OCI-M1 (cell line): ENCODE measurements around the gene FOXJ3.
A peak's percentile ranks its signal among the peaks of the same experiment; 100 is the strongest.

ENCODE experiments used
- DNase-seq: peaks from one replicate; lab custom pipeline; 2025; lab: John Stamatoyannopoulos, UW

Gene FOXJ3

DNA sequence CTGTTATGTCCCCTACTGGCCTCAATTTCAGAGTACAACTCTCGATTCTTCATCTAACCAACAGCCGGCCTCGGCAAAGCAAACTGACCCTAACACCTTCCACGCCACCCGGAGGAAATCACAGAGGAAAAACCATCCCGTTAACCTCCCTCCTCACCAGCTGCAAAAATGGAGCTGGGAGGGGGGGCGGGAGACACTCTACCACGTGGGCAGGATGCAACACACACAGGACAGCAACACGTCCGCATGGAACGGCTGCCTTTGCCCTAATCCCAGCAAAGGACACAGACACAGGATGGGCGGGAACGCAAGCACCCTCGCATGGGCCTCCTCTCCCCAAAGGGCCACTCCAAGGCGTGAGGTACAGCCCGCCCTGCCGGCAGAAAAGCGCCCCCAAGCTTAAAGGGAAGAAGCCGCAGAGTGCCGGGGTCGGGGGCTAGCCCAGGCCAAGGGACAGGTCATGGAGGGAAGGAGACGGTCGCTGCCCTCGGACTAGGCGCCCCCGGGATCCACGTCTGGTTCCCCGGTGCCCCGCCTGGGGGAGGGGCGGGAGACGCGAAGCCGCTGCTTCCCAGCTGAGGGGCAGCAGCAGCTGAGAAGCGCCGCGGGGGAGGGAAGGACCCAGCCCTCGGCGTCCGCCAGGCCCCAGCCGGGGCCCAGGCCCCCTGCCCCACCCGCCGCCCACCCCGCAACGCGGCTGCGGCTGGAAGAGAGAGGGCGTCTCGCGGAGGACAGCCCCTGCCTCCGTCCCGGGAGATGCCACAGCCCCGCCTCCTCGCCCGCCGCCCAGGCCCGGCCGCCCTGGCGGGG is 590 bp downstream of the FOXJ3 start:
- peak; percentile 61 for DNase-seq

DNA sequence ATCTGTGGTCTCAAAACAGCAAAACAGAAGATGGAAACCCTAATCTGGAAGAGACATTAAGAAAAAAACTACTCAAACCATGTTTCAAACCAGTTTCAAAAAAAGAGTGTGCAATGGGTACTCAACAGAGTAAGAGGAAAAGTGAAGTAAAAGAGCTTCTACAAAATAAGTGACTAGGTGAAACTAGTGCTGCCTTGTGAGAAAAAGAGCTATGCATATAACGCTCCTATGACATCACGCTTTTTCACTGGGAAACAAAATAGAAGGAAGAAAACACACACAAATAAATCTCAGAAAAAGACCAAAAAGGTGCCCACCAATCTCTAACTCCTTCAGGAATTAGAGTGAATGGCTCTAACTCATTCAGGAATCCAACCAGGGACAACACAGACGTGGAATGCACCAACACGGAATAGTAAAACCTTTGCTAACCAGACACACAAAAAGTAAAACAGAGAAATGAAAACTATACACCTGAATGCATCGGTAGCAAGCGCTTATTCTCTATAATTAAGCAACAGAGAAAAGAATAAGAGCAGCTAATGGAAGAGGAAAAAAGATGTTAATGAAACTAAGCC is 1.3 kb downstream of the FOXJ3 start:
- peak; percentile 45 for DNase-seq

DNA sequence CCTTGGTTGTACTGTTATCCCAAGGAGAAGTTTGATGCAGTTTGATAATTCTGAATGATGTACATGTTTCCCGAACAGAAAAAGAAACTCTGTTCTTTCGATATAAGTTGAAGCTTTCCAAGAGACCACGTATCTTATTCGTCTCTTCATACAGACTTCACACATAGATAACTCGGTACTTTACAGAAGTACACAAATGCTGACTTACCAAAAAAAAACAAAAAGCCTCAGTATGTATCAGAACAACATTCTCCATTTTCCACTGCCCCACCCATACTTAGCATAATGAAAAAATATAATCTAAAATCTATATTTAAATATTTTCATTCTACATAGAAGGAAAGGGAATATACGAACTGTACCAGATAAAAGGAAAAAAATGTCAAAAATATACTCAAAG is 2.2 kb downstream of the FOXJ3 start:
- peak; percentile 41 for DNase-seq

DNA sequence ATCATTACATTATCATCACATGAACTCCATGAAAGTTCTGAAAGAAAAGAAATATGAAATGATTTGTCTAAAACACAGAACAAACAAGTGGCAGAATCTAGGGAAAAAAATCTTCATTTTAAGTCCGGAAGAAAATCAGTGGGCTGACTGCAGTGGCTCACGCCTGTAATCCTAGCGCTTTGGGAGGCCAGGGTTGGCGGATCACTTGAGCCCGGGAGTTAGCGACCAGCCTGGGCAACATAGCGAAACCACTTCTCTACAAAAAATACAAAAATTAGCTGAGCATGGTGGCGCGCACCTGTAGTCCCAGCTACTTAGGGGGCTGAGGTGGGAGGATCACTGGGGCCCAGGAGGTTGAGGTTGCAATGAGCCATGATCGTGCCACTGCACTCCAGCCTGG is 4.8 kb downstream of the FOXJ3 start:
- no peak for DNase-seq

DNA sequence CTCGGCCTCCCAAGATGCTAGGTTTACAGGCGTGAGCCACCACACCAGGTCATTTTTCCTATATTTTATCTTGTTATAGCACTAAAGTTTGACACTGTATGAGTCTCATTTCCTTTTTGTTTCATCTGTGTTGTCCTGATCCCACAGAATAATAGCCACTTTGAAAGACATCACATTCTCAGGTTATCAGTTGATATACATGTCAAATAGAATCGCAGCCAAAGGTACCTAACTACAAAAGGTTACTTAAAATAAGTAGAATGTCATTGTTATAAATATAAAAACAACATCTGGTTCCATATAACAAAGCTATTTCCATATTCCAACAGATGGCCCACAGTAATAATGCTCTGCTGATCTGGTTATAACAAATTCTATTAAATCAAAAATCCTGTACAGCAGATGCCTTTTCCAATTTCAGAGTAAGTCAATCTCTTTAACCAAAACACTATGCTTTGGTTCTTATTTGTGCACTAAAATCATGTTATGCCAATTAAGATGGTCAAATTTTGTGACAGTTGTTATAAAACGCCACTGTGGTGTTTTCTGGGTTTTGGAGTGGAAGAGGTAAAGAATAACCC is 6.0 kb downstream of the FOXJ3 start:
- no peak for DNase-seq

DNA sequence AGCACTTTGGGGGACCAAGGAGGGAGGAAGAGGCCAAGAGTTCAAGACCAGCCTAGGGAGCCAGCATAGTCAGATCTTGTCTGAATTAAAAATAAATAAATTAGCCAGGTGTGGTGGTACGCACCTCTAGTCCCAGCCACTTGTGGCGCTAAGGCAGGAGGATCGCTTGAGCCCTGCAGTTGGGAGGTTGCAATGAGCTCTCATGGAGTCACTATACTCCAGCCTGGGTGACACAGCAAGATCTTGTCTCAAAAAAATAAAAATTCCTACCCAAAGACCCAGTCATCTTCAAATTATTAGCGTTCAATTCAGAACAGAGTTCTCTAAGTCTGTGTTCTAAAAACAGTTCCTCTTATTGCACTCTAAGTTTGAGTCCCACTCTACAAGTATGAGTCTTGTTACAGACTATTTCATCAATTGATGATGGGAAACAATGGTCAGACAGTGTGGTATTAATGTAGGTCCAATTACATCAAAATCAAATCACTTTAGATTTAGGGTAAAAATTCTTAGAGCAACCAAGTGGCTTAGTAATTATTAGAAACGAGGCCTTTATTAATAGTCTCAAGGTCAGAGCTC is 6.9 kb downstream of the FOXJ3 start:
- no peak for DNase-seq

DNA sequence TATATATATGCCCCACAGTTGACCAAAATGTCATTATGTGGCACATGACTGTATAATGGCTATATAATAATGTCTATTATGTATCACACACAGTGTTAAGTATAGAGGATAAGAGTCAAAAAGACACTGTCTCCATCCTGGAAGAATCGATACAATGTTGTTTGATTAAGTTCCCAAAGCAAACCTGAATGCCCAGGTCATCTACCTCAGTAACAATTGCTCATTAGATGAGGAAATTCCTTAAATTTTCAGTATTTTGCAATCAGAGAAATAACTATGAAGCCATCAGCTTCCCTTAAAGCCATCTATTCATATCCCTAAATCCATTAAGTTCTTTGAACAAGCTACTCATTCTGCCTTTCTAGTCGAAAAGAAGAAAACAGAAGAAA is 10.0 kb downstream of the FOXJ3 start:
- DNase-seq, result no peak

DNA sequence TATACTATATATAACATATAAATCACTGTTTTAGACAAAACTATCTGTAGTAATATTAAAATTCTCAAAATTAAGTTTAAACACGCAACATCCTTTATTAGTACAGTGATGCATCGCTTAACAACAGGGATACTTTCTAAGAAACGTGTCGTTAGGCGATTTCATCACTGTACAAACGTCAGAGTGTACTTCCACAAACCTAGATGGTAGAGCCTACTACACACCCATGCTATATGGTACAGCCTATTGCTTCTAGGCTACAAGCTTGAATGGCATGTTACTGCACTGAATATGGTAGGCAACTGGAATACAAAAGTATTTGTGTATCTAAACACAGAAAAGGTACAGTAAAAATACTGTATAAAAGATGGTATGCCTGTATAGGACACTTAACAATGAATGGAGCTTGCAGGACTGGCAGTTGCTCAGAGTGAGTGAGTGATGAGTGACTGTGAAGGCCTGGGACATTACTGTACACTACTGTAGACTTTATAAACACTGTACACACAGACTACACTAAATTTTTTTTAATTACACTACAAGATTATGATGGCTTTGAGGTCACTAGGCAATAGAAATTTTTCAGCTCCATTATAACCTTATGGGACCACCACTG is 10.5 kb downstream of the FOXJ3 start:
- DNase-seq, result no peak

DNA sequence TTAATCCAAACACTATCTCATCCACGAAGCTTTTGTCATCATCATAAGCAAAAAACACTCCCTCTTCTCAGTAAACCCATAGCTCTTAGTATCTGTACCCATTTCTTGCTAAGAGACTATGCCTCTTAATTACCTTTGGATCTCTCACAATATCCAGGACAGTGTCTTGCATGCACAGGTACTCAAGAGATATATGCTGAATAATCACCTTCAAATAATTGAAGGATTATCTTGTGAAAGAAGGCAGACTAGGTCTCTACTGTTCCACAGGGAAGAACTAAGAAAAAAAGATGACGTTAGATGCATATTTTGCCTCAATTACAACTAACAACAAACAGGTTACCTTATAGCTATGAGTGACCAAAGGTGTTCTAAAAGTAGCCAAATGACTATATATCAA is 11.5 kb downstream of the FOXJ3 start:
- DNase-seq, result peak; percentile 56

DNA sequence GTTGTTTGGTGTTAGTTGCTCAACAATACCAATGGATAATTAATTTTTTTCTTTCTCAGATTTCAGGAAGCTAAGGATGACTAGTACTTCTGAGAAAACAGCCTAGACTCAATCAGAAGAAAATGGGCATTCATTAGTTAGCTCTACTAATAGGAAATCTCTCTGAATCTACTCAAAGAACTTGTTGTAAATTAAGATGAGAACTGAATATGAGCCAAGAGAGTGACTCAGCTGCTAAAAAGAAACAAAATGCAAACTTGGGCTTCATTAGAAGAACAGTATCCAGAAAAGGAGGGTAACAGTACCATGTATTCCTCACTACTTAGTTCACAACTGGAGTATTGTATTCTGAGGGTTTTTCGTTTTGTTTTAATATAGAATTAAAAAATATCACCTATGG is 12.5 kb downstream of the FOXJ3 start:
- DNase-seq, result peak; percentile 14

DNA sequence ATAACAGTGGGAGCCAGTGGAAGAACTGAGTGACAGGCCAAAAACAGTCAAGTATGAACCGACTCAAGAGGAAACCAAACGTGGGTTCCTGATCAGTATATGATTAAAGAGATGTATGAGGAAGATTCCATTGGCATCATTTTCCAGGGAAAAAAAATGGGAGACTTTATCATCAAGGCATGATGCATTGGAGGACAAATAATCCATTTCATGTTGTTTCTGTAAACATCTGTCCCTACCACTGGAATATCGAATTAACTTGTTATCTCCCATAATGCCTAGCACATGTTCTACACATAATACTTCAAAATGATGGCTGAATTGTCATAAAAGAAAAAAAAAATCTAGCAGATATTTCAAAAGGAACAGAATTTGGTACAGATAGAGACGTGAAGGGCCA is 13.3 kb downstream of the FOXJ3 start:
- no peak for DNase-seq

DNA sequence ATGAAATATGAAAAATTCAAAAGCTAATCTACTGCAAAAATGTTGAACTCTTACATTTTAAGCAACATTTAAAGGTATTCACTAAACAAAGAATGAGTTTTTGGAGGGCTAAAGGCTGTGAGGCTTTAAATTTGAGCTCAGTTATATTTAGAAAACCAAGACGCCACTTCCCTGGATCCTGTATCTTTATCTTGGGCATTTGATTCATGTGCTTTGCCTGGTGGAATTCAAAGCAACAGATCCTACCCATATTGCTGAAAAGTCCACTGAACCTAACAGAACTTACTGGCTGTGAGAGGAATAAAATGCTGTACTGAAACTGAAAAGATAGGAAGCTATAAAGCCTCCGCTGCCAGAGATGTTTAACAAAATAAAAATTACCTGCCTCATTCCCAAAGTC is 14.3 kb downstream of the FOXJ3 start:
- DNase-seq, result no peak

DNA sequence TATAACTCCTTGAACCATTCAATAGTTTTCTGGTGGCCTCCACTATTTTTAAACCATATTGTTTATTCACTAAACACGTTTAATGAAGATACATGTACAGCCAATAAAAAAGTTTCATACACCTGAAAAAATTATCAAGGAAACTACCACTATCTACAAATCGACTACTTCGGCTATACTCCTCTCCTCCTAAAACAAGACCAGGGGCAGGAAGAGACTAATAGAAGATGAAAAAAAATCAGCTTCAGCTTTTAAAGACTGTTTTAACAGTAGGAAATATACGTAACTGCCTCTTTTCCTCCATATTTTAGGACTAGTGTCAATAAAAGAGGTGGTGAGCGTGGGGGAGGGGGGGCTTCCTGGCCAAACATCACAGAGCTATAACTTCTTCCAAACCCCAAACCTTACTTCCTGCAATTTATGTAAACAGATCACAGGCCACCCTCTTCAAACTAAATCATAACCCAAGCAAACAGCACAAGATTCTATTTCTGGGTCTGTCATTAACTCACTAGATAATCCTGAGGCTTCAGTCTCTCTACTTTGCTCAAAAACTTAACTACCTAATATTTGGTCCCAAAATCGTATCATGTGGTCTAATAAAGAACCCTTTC is 15.1 kb downstream of the FOXJ3 start:
- DNase-seq, result no peak

DNA sequence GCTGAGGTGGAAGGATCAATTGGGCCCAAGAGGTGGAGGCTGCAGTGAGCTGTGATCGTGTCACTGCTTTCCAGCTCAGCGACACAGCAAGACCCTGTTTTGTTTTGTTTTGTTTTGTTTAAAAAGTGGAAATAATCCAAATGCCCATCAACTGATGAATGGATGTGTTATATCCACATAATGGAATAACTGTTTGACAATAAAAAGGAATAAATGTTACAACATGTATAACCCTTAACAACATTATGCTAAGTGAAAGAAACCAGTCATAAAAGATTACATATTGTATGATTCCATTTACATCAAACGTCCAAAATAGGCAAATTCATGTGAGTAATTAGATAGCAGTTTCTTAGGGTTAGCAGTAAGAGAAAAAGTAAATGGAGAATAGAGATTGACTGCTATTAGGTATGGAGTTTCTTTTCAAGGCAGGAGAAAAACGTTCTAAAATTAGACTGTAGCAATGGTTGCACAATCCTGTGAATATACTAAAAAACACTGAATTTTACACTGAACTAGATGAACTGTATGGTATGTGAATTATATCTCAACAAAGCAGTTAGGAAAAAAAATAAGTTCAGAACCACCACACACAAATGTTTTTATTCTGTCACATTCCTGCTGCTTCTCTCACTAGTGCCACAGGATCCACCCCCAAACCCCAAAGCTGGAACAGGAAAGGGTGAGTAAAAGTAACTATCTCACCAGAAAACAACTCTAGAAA is 15.7 kb downstream of the FOXJ3 start:
- no peak for DNase-seq

DNA sequence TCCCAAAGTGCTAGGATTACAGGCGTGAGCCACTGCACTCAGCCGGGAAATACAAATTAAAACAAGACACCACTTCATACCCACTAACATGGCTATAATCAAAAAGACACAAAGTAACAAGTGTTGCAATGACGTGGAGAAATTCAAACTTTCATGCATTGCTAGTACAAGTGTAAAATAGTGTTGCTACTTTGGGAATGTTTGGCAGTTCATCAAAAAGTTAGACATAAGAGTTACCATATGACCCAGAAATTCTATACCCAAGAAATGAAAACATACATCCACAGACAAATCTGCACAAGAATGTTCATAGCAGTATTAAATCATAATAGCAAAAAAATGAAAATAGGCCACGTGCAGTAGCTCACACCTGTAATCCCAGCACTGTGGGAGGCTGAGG is 16.4 kb downstream of the FOXJ3 start:
- no peak for DNase-seq

DNA sequence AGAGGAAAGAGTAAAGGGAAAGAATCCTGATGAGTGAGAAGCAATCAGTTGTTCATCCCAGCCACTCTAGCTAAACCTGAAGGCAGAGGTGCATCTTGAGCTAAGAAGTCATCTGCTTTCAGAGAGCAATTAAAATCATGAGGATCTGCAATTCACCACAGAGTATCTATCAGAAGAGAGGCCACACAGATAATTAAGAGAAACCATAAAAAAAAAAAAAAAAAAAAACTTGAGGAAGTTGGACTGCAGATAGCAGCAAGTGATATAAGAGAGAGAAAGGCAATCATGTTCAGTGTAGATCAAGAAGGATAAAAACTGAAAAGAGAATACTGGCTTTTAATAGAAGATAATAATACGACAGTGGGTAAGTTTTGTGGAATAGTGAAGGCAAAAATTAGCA is 17.7 kb downstream of the FOXJ3 start:
- no peak for DNase-seq

DNA sequence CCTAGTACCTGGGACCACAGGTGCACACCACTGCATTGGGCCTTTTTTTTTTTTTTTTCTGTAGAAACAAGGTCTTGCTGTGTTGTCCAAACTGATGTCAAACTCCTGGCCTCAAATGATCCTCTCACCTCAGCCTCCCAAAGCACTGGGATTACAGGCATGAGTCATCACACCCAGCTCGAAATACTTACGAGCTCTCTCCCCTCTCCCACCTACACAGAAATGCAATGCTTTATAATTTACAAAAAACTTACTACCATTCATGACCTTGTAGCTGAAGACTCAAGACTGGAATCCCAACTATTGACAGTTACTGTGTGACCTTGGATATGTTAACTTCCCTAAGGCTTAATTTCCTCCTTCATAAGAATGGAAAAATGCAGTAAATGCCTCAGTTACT is 18.7 kb downstream of the FOXJ3 start:
- no peak for DNase-seq

DNA sequence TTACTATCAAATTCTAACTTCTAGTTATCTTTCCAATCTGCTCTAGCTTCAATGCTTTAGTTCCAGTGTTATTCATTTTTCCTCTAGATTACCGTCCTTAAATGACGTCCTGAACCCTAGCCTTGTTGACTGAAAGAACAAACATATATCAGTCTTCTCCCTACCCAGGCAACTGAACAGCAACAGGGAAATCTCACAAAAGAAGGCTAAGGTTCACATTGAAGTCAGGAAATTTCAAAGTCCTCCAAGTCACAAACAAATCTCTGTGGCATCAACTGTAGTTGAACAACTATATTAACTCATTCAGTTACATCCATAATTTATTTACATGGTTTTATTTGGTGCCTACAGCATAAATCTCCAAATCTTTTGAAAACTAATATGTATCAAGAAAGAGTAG is 19.5 kb downstream of the FOXJ3 start:
- no peak for DNase-seq

DNA sequence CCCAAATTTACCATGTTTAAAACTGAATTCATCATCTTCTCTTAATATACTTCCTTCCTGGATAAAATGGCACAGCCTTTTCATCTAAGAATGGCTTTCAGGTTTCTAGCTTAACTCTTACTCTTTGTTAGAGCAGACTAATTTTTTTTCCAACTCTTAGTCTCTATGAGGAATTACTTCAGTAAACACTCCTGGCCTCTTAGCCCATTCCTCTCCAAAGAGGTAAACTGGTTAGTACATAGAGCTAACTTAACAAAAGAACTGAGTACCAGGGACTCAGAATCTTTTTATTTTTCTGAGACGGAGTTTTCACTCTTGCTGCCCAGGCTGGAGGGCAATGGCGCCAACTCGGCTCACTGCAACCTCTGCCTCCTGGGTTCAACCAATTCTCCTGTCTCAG is 21.1 kb downstream of the FOXJ3 start:
- DNase-seq, result no peak

DNA sequence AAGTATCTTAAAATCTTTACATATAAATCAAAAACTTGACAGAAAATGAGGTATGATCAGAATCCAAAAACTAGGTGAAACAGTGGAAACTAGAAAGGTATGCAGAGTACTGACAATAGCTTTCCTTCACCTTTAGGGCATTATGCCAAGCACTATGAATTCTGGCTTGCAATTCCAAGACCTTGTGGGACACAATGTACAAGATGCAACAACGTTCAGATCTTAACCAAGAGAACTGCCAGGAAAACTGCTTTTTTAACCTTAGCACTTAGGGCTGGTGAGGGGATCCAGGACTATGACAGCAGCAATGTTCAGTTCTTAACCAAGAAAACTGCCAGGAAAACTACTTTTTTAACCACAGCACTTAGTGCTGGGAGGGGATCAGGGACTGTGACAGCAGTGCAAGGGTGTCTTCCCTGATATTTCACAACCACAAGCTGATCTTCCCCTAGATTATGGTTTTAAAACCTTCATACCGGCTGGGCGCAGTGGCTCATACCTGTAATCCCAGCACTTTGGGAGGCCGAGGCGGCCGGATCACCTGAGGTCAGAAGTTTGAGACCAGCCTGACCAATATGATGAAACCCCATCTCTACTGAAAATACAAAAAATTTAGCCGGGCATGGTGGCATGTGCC is 22.3 kb downstream of the FOXJ3 start:
- no peak for DNase-seq

DNA sequence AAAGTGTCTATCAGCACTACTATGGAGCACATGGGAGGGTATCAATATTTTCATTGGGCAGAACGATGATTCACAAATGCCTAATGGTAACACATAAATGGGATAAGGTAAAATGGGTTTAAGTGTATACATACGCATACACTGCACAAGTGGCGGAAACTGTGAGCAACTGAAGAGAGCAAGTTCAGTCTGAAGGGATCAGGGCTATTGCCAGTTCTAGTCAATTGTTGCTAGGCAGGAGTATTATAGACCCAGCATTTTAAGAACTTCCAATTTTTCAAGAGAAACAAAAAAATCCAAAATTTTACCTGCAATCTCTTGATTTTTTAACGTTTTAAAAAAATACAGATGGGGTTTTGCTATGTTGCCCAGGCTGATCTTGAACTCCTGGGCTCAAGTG is 23.1 kb downstream of the FOXJ3 start:
- no peak for DNase-seq
